ENCODE data around the gene KRTAP19-4.

Gene KRTAP19-4

GRCh38 chr21:30463713-30464112, 33.3 kb downstream of the KRTAP19-4 start:
- H3K4me3 ChIP-seq (ENCODE audit: low read length), result no peak overlapping the region
- no peak for TF ChIP-seq ZNF274 (IDR thresholded peaks at IDR 0.05; ENCODE audit: low read depth, low read length)

GRCh38 chr21:30448514-30448913, 48.5 kb downstream of the KRTAP19-4 start:
- H3K4me3 ChIP-seq (ENCODE audit: low read length), result no peak overlapping the region
- TF ChIP-seq ZNF274 (IDR thresholded peaks at IDR 0.05; ENCODE audit: low read depth, low read length), result no peak

GRCh38 chr21:30447056-30447455, 49.9 kb downstream of the KRTAP19-4 start:
- TF ChIP-seq ZNF274 (IDR thresholded peaks at IDR 0.05; ENCODE audit: low read depth, low read length), result no peak
- no peak overlapping the region for H3K4me3 ChIP-seq (ENCODE audit: low read length)

Measured in GM08714 (cell line).